CD4-positive, alpha-beta memory T cell (primary cell): Measurements from ENCODE around the gene TMEM156. TPM values are rescaled to one million over a fixed set of nuclear protein-coding genes. Genes with fewer than 3 reads are reported as not detected.
A peak's percentile ranks its signal among the peaks of the same experiment; 100 is the strongest.
"Not testable (repeated sequence)": the region's sequence is repeated elsewhere in the genome, so short reads cannot be mapped to it uniquely, and the experiment has no call there.

Experiments used
- CTCF ChIA-PET: fragments of 350-600 bp; sonication (Branson Sonifier 250); formaldehyde crosslinking; loops from one replicate; lab custom pipeline; 2021; ENCODE audit warnings: inconsistent platforms; ENCODE audit not compliant: partially characterized antibody; lab: Charles Lee
- POLR2A ChIA-PET: fragments of 350-600 bp; sonication (Branson Sonifier 250); formaldehyde crosslinking; loops from one replicate; lab custom pipeline; 2021; ENCODE audit not compliant: partially characterized antibody; lab: Charles Lee
- DNase-seq, 5 donors: peaks; one replicate each; pipeline versions ENCODE4 v3.0.0 to v3.0.0-alpha.2; 2020 to 2022; ENCODE audit warnings: mixed read lengths in 1 of 5
- H3K27ac ChIP-seq: one replicate; pipeline ENCODE4 v1.7.0; 2013; ENCODE audit warnings: low read depth, low read length
- H3K27me3 ChIP-seq: 2 replicates; pipeline ENCODE4 v1.7.0; 2013; ENCODE audit warnings: mild to moderate bottlenecking, low read length, moderate library complexity; ENCODE audit not compliant: insufficient read depth
- H3K36me3 ChIP-seq: 2 replicates; pipeline ENCODE4 v1.7.0; 2013; ENCODE audit warnings: mild to moderate bottlenecking, low read length, moderate library complexity; ENCODE audit not compliant: insufficient read depth
- H3K4me1 ChIP-seq: 2 replicates; pipeline ENCODE4 v1.7.0; 2013; ENCODE audit warnings: mild to moderate bottlenecking, low read length, moderate library complexity; ENCODE audit not compliant: insufficient read depth
- H3K4me3 ChIP-seq, 2 donors: one replicate each; pipeline ENCODE4 v1.7.0; 2013; ENCODE audit warnings: low read length in 2 of 2, mild to moderate bottlenecking in 1 of 2
- H3K9me3 ChIP-seq, 2 donors: one replicate each; pipeline ENCODE4 v1.7.0; 2013; ENCODE audit warnings: low read length in 2 of 2, control low read depth in 1 of 2; ENCODE audit not compliant: control insufficient read depth in 1 of 2
- H3K27ac Mint-ChIP-seq, 7 donors: one replicate each; pipeline ENCODE4 v1.8.0; 2020 to 2021; ENCODE audit warnings: mixed read lengths in 7 of 7, mild to moderate bottlenecking in 6 of 7, inconsistent platforms in 3 of 7, moderate library complexity in 3 of 7
- H3K27me3 Mint-ChIP-seq, 2 donors: one replicate each; pipeline ENCODE4 v1.8.0; 2020 to 2021; ENCODE audit warnings: mixed read lengths in 2 of 2
- H3K36me3 Mint-ChIP-seq, 2 donors: one replicate each; pipeline ENCODE4 v1.8.0; 2020 to 2021; ENCODE audit warnings: mixed read lengths in 2 of 2, inconsistent platforms in 1 of 2, mild to moderate bottlenecking in 1 of 2
- H3K4me1 Mint-ChIP-seq, 4 donors: one replicate each; pipeline ENCODE4 v1.8.0; 2020 to 2021; ENCODE audit warnings: mixed read lengths in 4 of 4, mild to moderate bottlenecking in 1 of 4
- H3K4me3 Mint-ChIP-seq, 8 donors: one replicate each; pipeline ENCODE4 v1.8.0; 2020 to 2021; ENCODE audit warnings: mixed read lengths in 8 of 8, mild to moderate bottlenecking in 7 of 8, moderate library complexity in 6 of 8, inconsistent platforms in 3 of 8
- H3K9me3 Mint-ChIP-seq, 8 donors: one replicate each; pipeline ENCODE4 v1.8.0; 2020 to 2021; ENCODE audit warnings: mixed read lengths in 8 of 8, mild to moderate bottlenecking in 5 of 8, inconsistent platforms in 3 of 8, moderate library complexity in 1 of 8
- intact Hi-C: fragments of 100-400 bp; cut with micrococcal nuclease; formaldehyde crosslinking; loops from one replicate; pipeline ENCODE4 v1.15.1; 2023
- polyA plus RNA-seq, 2 donors: library from polyadenylated mRNA; unstranded; fragments of 300-500 nt; fragmentation: Illumina TruSeq; gene quantifications; one replicate each; pipeline ENCODE4 v1.2.3, GENCODE V29; 2021
- total RNA-seq, 2 experiments: library from RNA; stranded (reverse); gene quantifications; one replicate each; pipeline ENCODE4 v1.2.3, GENCODE V29; 2021

The TMEM156 gene
- total and polyA plus RNA-seq, 4 experiments from 2014 or later, result 16.8 to 53.1 (median 32.8) TPM

DNA sequence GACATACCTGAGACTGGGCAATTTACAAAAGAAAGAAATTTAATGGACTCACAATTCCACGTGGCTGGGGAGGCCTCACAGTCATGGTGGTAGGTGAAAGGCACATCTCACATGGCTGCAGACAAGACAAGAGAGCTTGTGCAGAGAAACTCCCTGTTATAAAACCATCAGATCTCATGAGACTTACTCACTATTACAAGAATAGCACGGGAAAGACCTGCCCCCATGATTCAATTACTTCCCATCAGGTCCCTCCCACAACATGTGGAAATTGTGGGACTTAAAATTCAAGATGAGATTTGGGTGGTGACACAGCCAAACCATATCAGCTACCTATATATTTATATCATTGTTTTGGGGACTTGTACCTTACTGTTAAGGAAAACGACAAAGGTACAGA, 90.3 kb downstream of the TMEM156 start:
- H3K4me3 ChIP-seq, H3K9me3 Mint-ChIP-seq, H3K4me3 Mint-ChIP-seq, DNase-seq, POLR2A ChIA-PET, H3K27me3 Mint-ChIP-seq, H3K9me3 ChIP-seq, H3K36me3 Mint-ChIP-seq, H3K36me3 ChIP-seq, H3K4me1 ChIP-seq, H3K4me1 Mint-ChIP-seq, H3K27ac ChIP-seq, intact Hi-C loops, H3K27me3 ChIP-seq: not testable (repeated sequence)
- peak overlapping the region in 2 of 7 donors; percentile 36 to 65 for H3K27ac Mint-ChIP-seq
- CTCF ChIA-PET, result interaction anchor here (0.7 to 1.3 kb wide), 3 partner anchors 21 to 194 kb away, joined by 3 to 7 read pairs (median 3); no protein-coding TSS in a partner anchor

DNA sequence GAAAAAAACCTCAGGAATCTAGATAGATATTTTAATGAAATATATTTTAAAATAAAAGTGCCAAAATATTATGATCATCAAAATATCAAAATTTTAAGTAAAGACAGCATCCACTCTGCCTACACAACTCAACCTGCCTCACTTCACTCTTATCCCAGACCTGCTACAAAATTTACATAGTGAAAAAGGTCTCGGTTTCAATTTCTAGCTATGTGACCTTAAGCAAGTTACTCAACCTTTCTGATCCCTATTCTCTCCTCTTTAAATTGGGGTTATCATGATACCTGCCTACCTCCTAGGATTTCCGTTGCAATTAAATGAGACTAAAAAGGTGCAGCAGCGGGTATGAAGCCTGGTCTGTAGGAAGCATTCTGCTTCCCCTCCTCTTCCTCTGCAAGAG, 91.7 kb downstream of the TMEM156 start:
- H3K36me3 ChIP-seq, result no peaks in the 10 kb centered on the region
- H3K27me3 ChIP-seq, result no peaks in the 10 kb centered on the region
- intact Hi-C loops, result no loop called here
- peak overlapping the region in 3 of 7 donors; percentile 8 to 78 (median 53) for H3K27ac Mint-ChIP-seq
- peaks cover 0 to 2% of the 10 kb centered on the region in 2 donors for H3K27me3 Mint-ChIP-seq
- peaks cover 0 to 2% (median 0%) of the 10 kb centered on the region in 4 donors for H3K4me1 Mint-ChIP-seq
- no peaks in the 10 kb centered on the region for H3K4me1 ChIP-seq
- ChIA-PET CTCF (interaction anchor here (1.0 to 1.3 kb wide), 2 partner anchors 9 to 195 kb away, joined by 6 to 7 read pairs; no protein-coding TSS in a partner anchor), POLR2A (no interaction called here)
- peak overlapping the region in 1 of 8 donors; percentile 12 for H3K4me3 Mint-ChIP-seq
- no peaks in the 10 kb centered on the region for H3K36me3 Mint-ChIP-seq
- H3K27ac ChIP-seq, result no peak overlapping the region
- H3K9me3 Mint-ChIP-seq, result no peaks in the 10 kb centered on the region
- no peak overlapping the region for H3K4me3 ChIP-seq
- no peaks in the 10 kb centered on the region for H3K9me3 ChIP-seq
- DNase-seq, result no peak

GRCh38 chr4:38939165-38939564, 93.0 kb downstream of the TMEM156 start:
- no peaks in the 10 kb centered on the region for H3K36me3 ChIP-seq
- Mint-ChIP-seq H3K9me3 (no peaks in the 10 kb centered on the region), H3K27me3 (no peaks in the 10 kb centered on the region), H3K36me3 (no peaks in the 10 kb centered on the region), H3K4me1 (peaks cover 0 to 2% (median 0%) of the 10 kb centered on the region in 4 donors), H3K27ac (no peak overlapping the region), H3K4me3 (no peak overlapping the region)
- CTCF ChIA-PET, result no interaction called here
- no peak for DNase-seq
- POLR2A ChIA-PET, result no interaction called here
- no peaks in the 10 kb centered on the region for H3K4me1 ChIP-seq
- no peaks in the 10 kb centered on the region for H3K27me3 ChIP-seq
- no peak overlapping the region for H3K27ac ChIP-seq
- intact Hi-C loops, result no loop called here
- H3K4me3 ChIP-seq, result no peak overlapping the region
- H3K9me3 ChIP-seq, result no peaks in the 10 kb centered on the region

GRCh38 chr4:38935391-38936073, 96.7 kb downstream of the TMEM156 start:
- intact Hi-C loops, result no loop called here
- POLR2A ChIA-PET, result interaction anchor here (1.6 kb wide), 1 partner anchor 11 kb away, joined by 3 read pairs; no protein-coding TSS in a partner anchor

GRCh38 chr4:38931125-38931524, 101.1 kb downstream of the TMEM156 start:
- Mint-ChIP-seq H3K27ac (no peak overlapping the region), H3K9me3 (no peaks in the 10 kb centered on the region), H3K27me3 (no peaks in the 10 kb centered on the region), H3K36me3 (no peaks in the 10 kb centered on the region), H3K4me3 (no peak overlapping the region), H3K4me1 (no peaks in the 10 kb centered on the region)
- Histone ChIP-seq H3K9me3 (no peaks in the 10 kb centered on the region), H3K4me3 (no peak overlapping the region), H3K4me1 (no peaks in the 10 kb centered on the region), H3K27ac (no peak overlapping the region), H3K36me3 (no peaks in the 10 kb centered on the region), H3K27me3 (no peaks in the 10 kb centered on the region)
- DNase-seq, result no peak
- ChIA-PET POLR2A (no interaction called here), CTCF (no interaction called here)
- intact Hi-C loops, result no loop called here

More at GRCh38 chr4:38935391-38936073, 96.7 kb downstream of the TMEM156 start:
- H3K4me3 ChIP-seq, result no peak overlapping the region
- CTCF ChIA-PET, result interaction anchor here (0.8 to 1.2 kb wide), 2 partner anchors 11 to 199 kb away, joined by 3 read pairs; no protein-coding TSS in a partner anchor
- H3K9me3 ChIP-seq, result no peaks in the 10 kb centered on the region
- Mint-ChIP-seq H3K27ac (peak overlapping the region in 1 of 7 donors; percentile 18), H3K36me3 (no peaks in the 10 kb centered on the region), H3K4me3 (no peak overlapping the region), H3K9me3 (no peaks in the 10 kb centered on the region), H3K27me3 (no peaks in the 10 kb centered on the region), H3K4me1 (no peaks in the 10 kb centered on the region)
- no peaks in the 10 kb centered on the region for H3K36me3 ChIP-seq
- H3K27me3 ChIP-seq, result no peaks in the 10 kb centered on the region
- no peak for DNase-seq
- H3K27ac ChIP-seq, result no peak overlapping the region
- no peaks in the 10 kb centered on the region for H3K4me1 ChIP-seq

GRCh38 chr4:38930707-38931106, 101.5 kb downstream of the TMEM156 start:
- Mint-ChIP-seq H3K9me3 (no peaks in the 10 kb centered on the region), H3K36me3 (no peaks in the 10 kb centered on the region), H3K27me3 (no peaks in the 10 kb centered on the region), H3K4me3 (no peak overlapping the region), H3K4me1 (no peaks in the 10 kb centered on the region), H3K27ac (no peak overlapping the region)
- CTCF ChIA-PET, result no interaction called here
- Histone ChIP-seq H3K4me3 (no peak overlapping the region), H3K9me3 (no peaks in the 10 kb centered on the region), H3K27me3 (no peaks in the 10 kb centered on the region), H3K36me3 (no peaks in the 10 kb centered on the region), H3K4me1 (no peaks in the 10 kb centered on the region), H3K27ac (no peak overlapping the region)
- POLR2A ChIA-PET, result no interaction called here
- intact Hi-C loops, result no loop called here
- DNase-seq, result no peak

DNA sequence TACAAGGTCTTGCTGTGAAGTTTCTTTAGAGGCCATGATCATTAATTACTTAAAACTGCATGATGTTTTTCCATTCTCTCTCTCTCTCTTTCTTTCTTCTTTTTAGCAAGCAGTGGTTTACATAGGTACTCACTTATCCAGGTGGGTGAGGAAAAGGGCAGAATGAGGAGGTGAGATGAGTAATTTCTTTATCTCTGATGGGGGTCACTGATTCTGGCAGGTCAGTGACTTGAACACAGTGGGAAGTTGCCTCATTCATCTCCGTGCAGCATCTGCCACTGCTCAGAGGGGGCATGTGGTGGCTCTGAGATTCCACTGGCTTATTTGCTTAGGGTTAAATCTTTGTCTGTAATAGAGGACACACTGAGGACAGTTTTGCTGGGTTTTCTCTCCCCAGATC, 102.0 kb downstream of the TMEM156 start:
- DNase-seq, result no peak
- no peaks in the 10 kb centered on the region for H3K27me3 ChIP-seq
- no peaks in the 10 kb centered on the region for H3K36me3 ChIP-seq
- ChIA-PET POLR2A (no interaction called here), CTCF (no interaction called here)
- Mint-ChIP-seq H3K27me3 (no peaks in the 10 kb centered on the region), H3K4me3 (no peak overlapping the region), H3K4me1 (no peaks in the 10 kb centered on the region), H3K36me3 (no peaks in the 10 kb centered on the region), H3K9me3 (no peaks in the 10 kb centered on the region), H3K27ac (no peak overlapping the region)
- intact Hi-C loops, result no loop called here
- no peak overlapping the region for H3K27ac ChIP-seq
- no peaks in the 10 kb centered on the region for H3K4me1 ChIP-seq
- no peak overlapping the region for H3K4me3 ChIP-seq
- no peaks in the 10 kb centered on the region for H3K9me3 ChIP-seq
